Stimulated activated CD8-positive, alpha-beta memory T cell treated with anti-CD3 and anti-CD28 coated beads, Interleukin-12 subunit alpha, Interleukin-12 subunit beta, amount 100 ng/mL, for 1 hour (primary cell): ENCODE results near the gene MOB3A.

Source experiments
- DNase-seq: peaks from one replicate; pipeline ENCODE4 v3.0.0-alpha.2; 2020; ENCODE audit warnings: low read depth

MOB3A gene

GRCh38 chr19:2123682-2124387, 27.7 kb upstream of the MOB3A start:
- DNase-seq, result no peak

GRCh38 chr19:2122982-2123381, 26.9 kb upstream of the MOB3A start:
- DNase-seq, result no peak

GRCh38 chr19:2122251-2122650, 26.1 kb upstream of the MOB3A start:
- no peak for DNase-seq

GRCh38 chr19:2121416-2122051, 25.4 kb upstream of the MOB3A start:
- DNase-seq, result no peak

- no peak for DNase-seq
Observed at GRCh38 chr19:2120821-2121220, 24.7 kb upstream of the MOB3A start.

GRCh38 chr19:2119921-2120785, 24.0 kb upstream of the MOB3A start:
- no peak for DNase-seq

- no peak for DNase-seq
Observed at GRCh38 chr19:2118438-2118837, 22.3 kb upstream of the MOB3A start.

GRCh38 chr19:2117215-2117960, 21.3 kb upstream of the MOB3A start:
- DNase-seq, result no peak

GRCh38 chr19:2116507-2116906, 20.4 kb upstream of the MOB3A start:
- no peak for DNase-seq

- DNase-seq, result no peak
Observed at GRCh38 chr19:2115911-2116426, 19.8 kb upstream of the MOB3A start.

GRCh38 chr19:2115324-2115723, 19.2 kb upstream of the MOB3A start:
- no peak for DNase-seq

GRCh38 chr19:2114821-2115220, 18.7 kb upstream of the MOB3A start:
- no peak for DNase-seq

- no peak for DNase-seq
Observed at GRCh38 chr19:2114218-2114617, 18.1 kb upstream of the MOB3A start.

GRCh38 chr19:2113439-2114211, 17.5 kb upstream of the MOB3A start:
- DNase-seq, result no peak

GRCh38 chr19:2112516-2113320, 16.6 kb upstream of the MOB3A start:
- DNase-seq, result no peak

GRCh38 chr19:2111886-2112285, 15.8 kb upstream of the MOB3A start:
- no peak for DNase-seq

- DNase-seq, result no peak
Observed at GRCh38 chr19:2111425-2111824, 15.3 kb upstream of the MOB3A start.

GRCh38 chr19:2110822-2111221, 14.7 kb upstream of the MOB3A start:
- no peak for DNase-seq

- DNase-seq, result no peak
Observed at GRCh38 chr19:2109046-2109864, 13.1 kb upstream of the MOB3A start.
